Liver (tissue), 9 donors: ENCODE results near the gene UBA3. TPM values are rescaled to one million over a fixed set of nuclear protein-coding genes. Genes with fewer than 3 reads are reported as not detected.

Experiments
- DNase-seq: peaks from one replicate; pipeline ENCODE4 v3.0.0-alpha.2; 2017; ENCODE audit warnings: low spot score
- H3K27ac ChIP-seq, 2 donors: one replicate each; pipeline ENCODE4 v1.7.0; 2013; ENCODE audit warnings: inconsistent platforms in 2 of 2, low read length in 2 of 2, control low read depth in 1 of 2, low read depth in 1 of 2, mild to moderate bottlenecking in 1 of 2
- H3K27me3 ChIP-seq, 4 donors: one replicate each; pipeline versions ENCODE4 v1.6.1 to v1.7.0; 2013; ENCODE audit warnings: low read length in 3 of 4, inconsistent platforms in 1 of 4, mild to moderate bottlenecking in 1 of 4, moderate library complexity in 1 of 4; ENCODE audit not compliant: control insufficient read depth in 4 of 4, insufficient read depth in 4 of 4
- H3K36me3 ChIP-seq, 4 donors: one replicate each; pipeline versions ENCODE4 v1.6.1 to v1.7.0; 2013; ENCODE audit warnings: low read length in 3 of 4, mild to moderate bottlenecking in 3 of 4, low read depth in 1 of 4, moderate library complexity in 1 of 4; ENCODE audit not compliant: control insufficient read depth in 4 of 4, insufficient read depth in 3 of 4
- H3K4me1 ChIP-seq, 4 donors: one replicate each; pipeline versions ENCODE4 v1.6.1 to v1.7.0; 2013; ENCODE audit warnings: low read length in 3 of 4, mild to moderate bottlenecking in 3 of 4, moderate library complexity in 1 of 4; ENCODE audit not compliant: control insufficient read depth in 4 of 4, insufficient read depth in 4 of 4
- H3K4me3 ChIP-seq, 3 donors: one replicate each; pipeline versions ENCODE4 v1.6.1 to v1.7.0; 2013; ENCODE audit warnings: low read length in 3 of 3, control low read depth in 1 of 3, low read depth in 1 of 3, mild to moderate bottlenecking in 1 of 3
- H3K9ac ChIP-seq, 2 donors: one replicate each; pipeline ENCODE4 v1.7.0; 2013; ENCODE audit warnings: low read length in 2 of 2, mild to moderate bottlenecking in 2 of 2, moderate library complexity in 2 of 2, control low read depth in 1 of 2, low read depth in 1 of 2
- H3K9me3 ChIP-seq, 4 donors: one replicate each; pipeline versions ENCODE4 v1.6.1 to v1.7.0; 2013; ENCODE audit warnings: low read length in 3 of 4; ENCODE audit not compliant: control insufficient read depth in 4 of 4
- ATF3 ChIP-seq: IDR thresholded peaks from 2 replicates; pipeline ENCODE4 v1.6.1; 2016; ENCODE audit warnings: antibody characterized with exemption
- CTCF ChIP-seq: fragments of 150-350 bp; IDR thresholded peaks from 2 replicates; pipeline ENCODE4 v1.5.1; 2017; ENCODE audit warnings: improper control_type of control experiment, low read depth, low read length; ENCODE audit not compliant: missing input control
- EGR1 ChIP-seq, 2 donors: IDR thresholded peaks; 2 replicates each; pipeline ENCODE4 v1.6.1; 2016 to 2018; ENCODE audit warnings: antibody characterized with exemption in 2 of 2, low read depth in 2 of 2
- FOXA2 ChIP-seq: IDR thresholded peaks from 2 replicates; pipeline ENCODE4 v1.6.1; 2016; ENCODE audit warnings: antibody characterized with exemption
- GABPA ChIP-seq, 2 donors: IDR thresholded peaks in 1 of 2; conservative IDR thresholded peaks in 1 of 2; 2 replicates each; pipeline ENCODE4 v1.6.1; 2016; ENCODE audit warnings: antibody characterized with exemption in 2 of 2, mild to moderate bottlenecking in 1 of 2, moderate library complexity in 1 of 2
- HNF4A ChIP-seq, 2 donors: conservative IDR thresholded peaks; 2 replicates each; pipeline ENCODE4 v1.6.1; 2016; ENCODE audit warnings: antibody characterized with exemption in 2 of 2, mild to moderate bottlenecking in 2 of 2
- JUND ChIP-seq, 2 donors: IDR thresholded peaks; 2 replicates each; pipeline ENCODE4 v1.6.1; 2016; ENCODE audit warnings: antibody characterized with exemption in 2 of 2
- NR2F2 ChIP-seq: IDR thresholded peaks from 2 replicates; pipeline ENCODE4 v1.6.1; 2016; ENCODE audit warnings: antibody characterized with exemption
- RAD21 ChIP-seq, 2 donors: IDR thresholded peaks; 2 replicates each; pipeline ENCODE4 v1.6.1; 2016; ENCODE audit warnings: antibody characterized with exemption in 2 of 2, mild to moderate bottlenecking in 2 of 2
- RXRA ChIP-seq, 2 donors: IDR thresholded peaks; 2 replicates each; pipeline ENCODE4 v1.6.1; 2017 to 2018; ENCODE audit warnings: antibody characterized with exemption in 2 of 2, mild to moderate bottlenecking in 1 of 2
- SP1 ChIP-seq: IDR thresholded peaks from 2 replicates; pipeline ENCODE4 v1.6.1; 2018; ENCODE audit warnings: antibody characterized with exemption, mild to moderate bottlenecking
- YY1 ChIP-seq: IDR thresholded peaks from 2 replicates; pipeline ENCODE4 v1.6.1; 2016; ENCODE audit warnings: antibody characterized with exemption, mild to moderate bottlenecking
- WGBS: extraction: QIAGEN DNeasy Blood & Tissue Kit; methylation state at CpG from one replicate; pipeline ENCODE4 v1.1.7; 2013; 5-methylcytosine and 5-hydroxymethylcytosine counted together
- polyA plus RNA-seq, 2 donors: library from polyadenylated mRNA; stranded (reverse) in 1 of 2; unstranded in 1 of 2; fragments of 200-250 nt in 1 of 2; fragments of >200 nt in 1 of 2; fragmentation: Nextera tagmentation in 1 of 2; extraction: Ambion mirVana in 1 of 2; gene quantifications; one replicate each; pipeline versions ENCODE4 v1.2.1 to v1.2.3, GENCODE V29; 2013 to 2015
- total RNA-seq, 2 donors: library from RNA; depleted of rRNA; stranded (reverse); fragments of >200 nt; gene quantifications; one replicate each; pipeline ENCODE4 v1.2.3, GENCODE V29; 2014
- TF ChIP-seq, protein P1 (sequence below): IDR thresholded peaks from 2 replicates; pipeline ENCODE4 v1.6.1; 2016; ENCODE audit warnings: antibody characterized with exemption
- donor health status: healthy.
- donor health status: healthy.
- donor health status: healthy.
- donor health status: healthy.
- donor health status: healthy.

The UBA3 gene
- total and polyA plus RNA-seq, 4 donors: 13.1 to 34.4 (median 26.4) TPM

GRCh38 chr3:69013253-69014021, 66.7 kb downstream of the UBA3 start, which contains the start of gene EOGT:
EOGT (minus strand) TSS chr3:69013684; CDS start chr3:69009846, 3,838 bp downstream.
- Histone ChIP-seq H3K4me3 (peak within 1 kb of the TSS; percentile 74 to 94 (median 82)), H3K36me3 (peaks cover 0 to 3% (median 0%) of the 10 kb centered on the region in 4 donors), H3K27me3 (no peaks in the 10 kb centered on the region), H3K4me1 (peaks cover 0 to 13% (median 3%) of the 10 kb centered on the region in 4 donors), H3K27ac (peak within 1 kb of the TSS; percentile 87 to 88), H3K9me3 (no peaks in the 10 kb centered on the region), H3K9ac (peak within 1 kb of the TSS; percentile 25 to 54)
- peak; percentile 90 for DNase-seq
- no peak for TF ChIP-seq EGR1 (IDR thresholded peaks at IDR 0.05; ENCODE audit: low read depth in 2 of 2)
- peak; percentile 7 for TF ChIP-seq SP1
- peak in 1 of 2 donors; percentile 68 for TF ChIP-seq GABPA (IDR thresholded peaks at IDR 0.05 in 1 of 2, conservative IDR thresholded peaks at IDR 0.05 in 1 of 2)
- TF ChIP-seq CTCF: peak; percentile 44
- under 1% methylated on average over 96 of the region's 96 CpGs for WGBS

- peak overlapping the region; percentile 87 to 88 for H3K27ac ChIP-seq
- TF ChIP-seq YY1 (no peak), GABPA (IDR thresholded peaks at IDR 0.05 in 1 of 2, conservative IDR thresholded peaks at IDR 0.05 in 1 of 2) (no peak), EGR1 (IDR thresholded peaks at IDR 0.05; ENCODE audit: low read depth in 2 of 2) (no peak), RXRA (IDR thresholded peaks at IDR 0.05) (no peak), HNF4A (conservative IDR thresholded peaks at IDR 0.05) (no peak)
- TF ChIP-seq, protein P1, sequence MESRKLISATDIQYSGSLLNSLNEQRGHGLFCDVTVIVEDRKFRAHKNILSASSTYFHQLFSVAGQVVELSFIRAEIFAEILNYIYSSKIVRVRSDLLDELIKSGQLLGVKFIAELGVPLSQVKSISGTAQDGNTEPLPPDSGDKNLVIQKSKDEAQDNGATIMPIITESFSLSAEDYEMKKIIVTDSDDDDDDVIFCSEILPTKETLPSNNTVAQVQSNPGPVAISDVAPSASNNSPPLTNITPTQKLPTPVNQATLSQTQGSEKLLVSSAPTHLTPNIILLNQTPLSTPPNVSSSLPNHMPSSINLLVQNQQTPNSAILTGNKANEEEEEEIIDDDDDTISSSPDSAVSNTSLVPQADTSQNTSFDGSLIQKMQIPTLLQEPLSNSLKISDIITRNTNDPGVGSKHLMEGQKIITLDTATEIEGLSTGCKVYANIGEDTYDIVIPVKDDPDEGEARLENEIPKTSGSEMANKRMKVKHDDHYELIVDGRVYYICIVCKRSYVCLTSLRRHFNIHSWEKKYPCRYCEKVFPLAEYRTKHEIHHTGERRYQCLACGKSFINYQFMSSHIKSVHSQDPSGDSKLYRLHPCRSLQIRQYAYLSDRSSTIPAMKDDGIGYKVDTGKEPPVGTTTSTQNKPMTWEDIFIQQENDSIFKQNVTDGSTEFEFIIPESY: no peak
- no peaks in the 10 kb centered on the region for H3K9me3 ChIP-seq
- no peak for DNase-seq
- 5% methylated on average over 36 of the region's 36 CpGs for WGBS
- no peaks in the 10 kb centered on the region for H3K27me3 ChIP-seq
- H3K4me3 ChIP-seq: peak overlapping the region; percentile 74 to 94 (median 82)
- H3K36me3 ChIP-seq: peaks cover 0 to 3% (median under 1%) of the 10 kb centered on the region in 4 donors
- peaks cover 0 to 13% (median 3%) of the 10 kb centered on the region in 4 donors for H3K4me1 ChIP-seq
- peak overlapping the region; percentile 4 to 54 for H3K9ac ChIP-seq
These were observed 67.3 kb downstream of the UBA3 start for GRCh38 chr3:69012800-69013252.

GRCh38 chr3:69012100-69012799, 67.9 kb downstream of the UBA3 start:
- DNase-seq: no peak
- no peak for TF ChIP-seq RXRA (IDR thresholded peaks at IDR 0.05)
- TF ChIP-seq NR2F2: no peak
- TF ChIP-seq JUND (IDR thresholded peaks at IDR 0.05): no peak
- TF ChIP-seq FOXA2: no peak
- no peak for TF ChIP-seq ATF3
- no peak for TF ChIP-seq RAD21 (IDR thresholded peaks at IDR 0.05)
- TF ChIP-seq EGR1 (IDR thresholded peaks at IDR 0.05; ENCODE audit: low read depth in 2 of 2): no peak
- no peak for TF ChIP-seq GABPA (IDR thresholded peaks at IDR 0.05 in 1 of 2, conservative IDR thresholded peaks at IDR 0.05 in 1 of 2)
- Histone ChIP-seq H3K27ac (peak overlapping the region; percentile 87 to 88), H3K36me3 (peaks cover 0 to 3% (median under 1%) of the 10 kb centered on the region in 4 donors), H3K4me3 (peak overlapping the region; percentile 74 to 94 (median 82)), H3K9ac (peak overlapping the region in 1 of 2 donors; percentile 4), H3K4me1 (peaks cover 0 to 13% (median 3%) of the 10 kb centered on the region in 4 donors), H3K27me3 (no peaks in the 10 kb centered on the region), H3K9me3 (no peaks in the 10 kb centered on the region)
- 86% methylated on average over 22 of the region's 22 CpGs for WGBS
